ENCODE results near the gene NXNL2. TPM values are rescaled to one million over a fixed set of nuclear protein-coding genes. Genes with fewer than 3 reads are reported as not detected.

The NXNL2 gene
- total and polyA plus RNA-seq, 4 donors, result 0.09 to 0.14 TPM; not detected in 2

GRCh38 chr9:88590558-88591146 lies 55.7 kb downstream of the NXNL2 start:
- DNase-seq (ENCODE audit: low spot score), result no peak
- H3K4me1 ChIP-seq (ENCODE audit: control insufficient read depth in 4 of 4, insufficient read depth in 4 of 4, low read length in 3 of 4), result no peaks in the 10 kb centered on the region
- H3K27me3 ChIP-seq (ENCODE audit: control insufficient read depth in 4 of 4, insufficient read depth in 4 of 4, low read length in 3 of 4), result no peaks in the 10 kb centered on the region
- no peaks in the 10 kb centered on the region for H3K9me3 ChIP-seq (ENCODE audit: control insufficient read depth in 4 of 4, low read length in 3 of 4)
- no peak overlapping the region for H3K4me3 ChIP-seq (ENCODE audit: low read depth in 1 of 3, low read length in 3 of 3)
- no peak overlapping the region for H3K27ac ChIP-seq (ENCODE audit: low read depth in 1 of 2, low read length in 2 of 2)
- no peaks in the 10 kb centered on the region for H3K36me3 ChIP-seq (ENCODE audit: control insufficient read depth in 4 of 4, insufficient read depth in 3 of 4, low read depth in 1 of 4, low read length in 3 of 4)
- 85% methylated on average over 14 of the region's 14 CpGs for WGBS
- TF ChIP-seq HNF4A (conservative IDR thresholded peaks at IDR 0.05) (no peak), RAD21 (IDR thresholded peaks at IDR 0.05) (no peak), YY1 (IDR thresholded peaks at IDR 0.05) (no peak), HNF4G (IDR thresholded peaks at IDR 0.05) (no peak), TAF1 (conservative IDR thresholded peaks at IDR 0.05) (no peak), SP1 (IDR thresholded peaks at IDR 0.05) (no peak)
- TF ChIP-seq, protein P1, sequence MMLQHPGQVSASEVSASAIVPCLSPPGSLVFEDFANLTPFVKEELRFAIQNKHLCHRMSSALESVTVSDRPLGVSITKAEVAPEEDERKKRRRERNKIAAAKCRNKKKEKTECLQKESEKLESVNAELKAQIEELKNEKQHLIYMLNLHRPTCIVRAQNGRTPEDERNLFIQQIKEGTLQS (IDR thresholded peaks at IDR 0.05), result no peak
- H3K9ac ChIP-seq (ENCODE audit: low read depth in 1 of 2, low read length in 2 of 2), result no peak overlapping the region

- Histone ChIP-seq H3K27me3 (ENCODE audit: control insufficient read depth in 4 of 4, insufficient read depth in 4 of 4, low read length in 3 of 4) (no peaks in the 10 kb centered on the region), H3K9me3 (ENCODE audit: control insufficient read depth in 4 of 4, low read length in 3 of 4) (no peaks in the 10 kb centered on the region), H3K4me3 (ENCODE audit: low read depth in 1 of 3, low read length in 3 of 3) (no peak overlapping the region), H3K36me3 (ENCODE audit: control insufficient read depth in 4 of 4, insufficient read depth in 3 of 4, low read depth in 1 of 4, low read length in 3 of 4) (no peaks in the 10 kb centered on the region), H3K4me1 (ENCODE audit: control insufficient read depth in 4 of 4, insufficient read depth in 4 of 4, low read length in 3 of 4) (no peaks in the 10 kb centered on the region), H3K27ac (ENCODE audit: low read depth in 1 of 2, low read length in 2 of 2) (no peak overlapping the region), H3K9ac (ENCODE audit: low read depth in 1 of 2, low read length in 2 of 2) (no peak overlapping the region)
- TF ChIP-seq, protein P1 (IDR thresholded peaks at IDR 0.05), result no peak
- peak; percentile 88 to 89 for TF ChIP-seq RAD21 (IDR thresholded peaks at IDR 0.05)
- TF ChIP-seq, protein P2, sequence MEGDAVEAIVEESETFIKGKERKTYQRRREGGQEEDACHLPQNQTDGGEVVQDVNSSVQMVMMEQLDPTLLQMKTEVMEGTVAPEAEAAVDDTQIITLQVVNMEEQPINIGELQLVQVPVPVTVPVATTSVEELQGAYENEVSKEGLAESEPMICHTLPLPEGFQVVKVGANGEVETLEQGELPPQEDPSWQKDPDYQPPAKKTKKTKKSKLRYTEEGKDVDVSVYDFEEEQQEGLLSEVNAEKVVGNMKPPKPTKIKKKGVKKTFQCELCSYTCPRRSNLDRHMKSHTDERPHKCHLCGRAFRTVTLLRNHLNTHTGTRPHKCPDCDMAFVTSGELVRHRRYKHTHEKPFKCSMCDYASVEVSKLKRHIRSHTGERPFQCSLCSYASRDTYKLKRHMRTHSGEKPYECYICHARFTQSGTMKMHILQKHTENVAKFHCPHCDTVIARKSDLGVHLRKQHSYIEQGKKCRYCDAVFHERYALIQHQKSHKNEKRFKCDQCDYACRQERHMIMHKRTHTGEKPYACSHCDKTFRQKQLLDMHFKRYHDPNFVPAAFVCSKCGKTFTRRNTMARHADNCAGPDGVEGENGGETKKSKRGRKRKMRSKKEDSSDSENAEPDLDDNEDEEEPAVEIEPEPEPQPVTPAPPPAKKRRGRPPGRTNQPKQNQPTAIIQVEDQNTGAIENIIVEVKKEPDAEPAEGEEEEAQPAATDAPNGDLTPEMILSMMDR (IDR thresholded peaks at IDR 0.05; ENCODE audit: low read depth, low read length, missing input control), result peak; percentile 69
- DNase-seq (ENCODE audit: low spot score), result peak; percentile 53
- WGBS, result 29% methylated on average over 4 of the region's 4 CpGs
These were observed 58.7 kb downstream of the NXNL2 start for GRCh38 chr9:88593537-88594185.

Other genes with a start within 250 kb of the NXNL2 start
- gene SPIN1, start 146.7 kb upstream of the NXNL2 start, total RNA-seq, result 10 to 100 TPM; 27.4 to 30.3 TPM
- gene SPIN1, start 146.7 kb upstream of the NXNL2 start, polyA plus RNA-seq, result 1 to 10 TPM; 9.0 to 9.9 TPM

Data from liver (tissue), 9 donors.